ENCODE measurements around the gene HMCN2.
"Not testable (repeated sequence)": the region's sequence is repeated elsewhere in the genome, so short reads cannot be mapped to it uniquely, and the experiment has no call there.

HMCN2 gene

GRCh38 chr9:130244548-130245165 lies 20.9 kb upstream of the HMCN2 start:
- no peak overlapping the region for H3K4me3 ChIP-seq (ENCODE audit: low read depth, low read length)
- no peak for TF ChIP-seq CTCF (IDR thresholded peaks at IDR 0.05; ENCODE audit: borderline replicate concordance, insufficient read depth, low read depth, low read length)

- TF ChIP-seq CTCF (IDR thresholded peaks at IDR 0.05; ENCODE audit: borderline replicate concordance, insufficient read depth, low read depth, low read length): no peak
- no peak overlapping the region for H3K4me3 ChIP-seq (ENCODE audit: low read depth, low read length)
These were observed 20.1 kb upstream of the HMCN2 start for GRCh38 chr9:130245474-130245873.

DNA sequence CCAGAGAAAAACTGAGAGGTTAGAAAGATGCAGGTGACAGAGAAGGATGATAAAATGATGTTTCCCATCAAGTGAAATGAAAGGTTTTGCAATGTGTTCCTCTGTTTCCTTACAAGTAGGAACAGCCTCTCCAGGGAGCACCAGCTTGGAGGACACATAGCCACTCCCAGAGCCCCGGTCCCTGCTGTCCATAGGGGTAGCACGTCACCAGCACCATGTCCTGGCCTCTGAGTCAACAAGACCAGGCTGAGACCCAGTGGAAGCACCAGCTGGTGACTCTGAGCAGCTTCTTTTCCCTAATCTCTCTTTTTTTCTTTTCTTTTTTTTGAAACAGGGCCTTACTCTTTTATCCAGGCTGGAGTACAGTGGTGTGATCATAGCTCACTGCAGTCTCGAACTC lies 19.4 kb upstream of the HMCN2 start:
- TF ChIP-seq CTCF (IDR thresholded peaks at IDR 0.05; ENCODE audit: borderline replicate concordance, insufficient read depth, low read depth, low read length): no peak
- no peak overlapping the region for H3K4me3 ChIP-seq (ENCODE audit: low read depth, low read length)

DNA sequence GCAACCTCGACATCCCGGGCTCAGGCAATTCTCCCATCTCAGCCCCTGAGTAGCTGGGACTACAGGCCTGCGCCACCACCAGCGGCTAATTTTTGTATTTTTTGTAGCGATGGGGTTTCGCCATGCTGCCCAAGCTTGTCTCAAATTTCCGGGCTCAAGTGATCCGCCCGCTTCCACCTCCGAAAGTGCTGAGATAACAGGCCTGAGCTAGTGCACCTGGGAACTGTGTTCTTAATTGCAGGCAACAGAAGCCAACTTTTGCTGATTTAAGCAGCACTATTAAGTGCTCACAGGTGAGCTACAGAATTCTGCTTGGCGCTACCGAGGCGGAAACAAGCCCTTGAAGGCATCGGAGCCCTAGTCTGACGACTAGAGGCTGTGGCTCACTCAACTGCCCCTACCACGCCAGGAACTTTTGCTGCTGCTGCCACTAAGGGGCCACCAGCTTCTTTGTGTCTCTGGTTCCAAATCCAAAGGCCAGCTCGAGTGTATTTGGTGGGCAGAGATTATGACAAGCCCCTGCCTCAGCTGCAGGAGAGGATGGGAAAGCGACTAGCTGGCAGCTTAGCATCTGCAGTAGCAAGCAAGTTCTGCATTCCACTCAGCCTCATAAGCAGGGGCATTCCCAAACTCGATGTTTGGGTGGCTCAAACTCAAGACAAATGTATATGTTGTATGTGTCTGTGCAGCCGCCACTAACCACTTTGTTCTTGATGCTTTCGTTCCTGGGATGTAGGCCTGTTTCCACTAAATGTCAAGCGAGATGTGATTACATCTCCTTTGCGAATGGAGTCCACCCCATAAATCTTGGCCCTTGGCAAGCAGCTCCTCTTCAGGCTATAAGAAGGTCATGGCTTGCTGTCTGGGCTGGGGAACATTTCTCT lies 10.6 kb upstream of the HMCN2 start:
- no peak overlapping the region for H3K4me3 ChIP-seq (ENCODE audit: low read depth, low read length)
- TF ChIP-seq CTCF (IDR thresholded peaks at IDR 0.05; ENCODE audit: borderline replicate concordance, insufficient read depth, low read depth, low read length): no peak

DNA sequence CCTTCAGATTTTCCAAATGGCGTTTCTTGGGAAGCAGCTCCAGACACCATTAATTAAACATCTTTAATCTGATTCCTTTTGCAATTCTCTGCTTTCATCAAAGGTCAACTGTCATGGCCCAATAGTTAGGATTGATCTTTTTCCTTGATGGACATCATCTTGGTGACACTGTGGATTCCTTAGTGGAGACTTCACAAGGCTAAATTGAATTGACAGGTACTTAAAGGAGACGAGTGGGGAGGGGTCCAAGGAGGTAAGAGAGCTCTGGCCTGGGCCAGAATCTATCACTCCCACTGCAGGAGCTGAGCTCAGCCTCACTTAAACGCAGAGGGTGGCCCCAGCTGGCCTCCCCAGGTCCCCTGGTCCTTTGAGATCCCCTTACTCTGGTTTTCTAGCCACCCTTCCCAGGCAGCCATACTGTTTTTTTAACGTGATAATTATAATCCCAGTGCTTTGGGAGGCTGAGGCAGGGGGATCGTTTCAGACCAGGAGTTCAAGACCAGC lies 9.9 kb upstream of the HMCN2 start:
- no peak overlapping the region for H3K4me3 ChIP-seq (ENCODE audit: low read depth, low read length)
- no peak for TF ChIP-seq CTCF (IDR thresholded peaks at IDR 0.05; ENCODE audit: borderline replicate concordance, insufficient read depth, low read depth, low read length)

GRCh38 chr9:130256644-130257043 lies 8.9 kb upstream of the HMCN2 start:
- H3K4me3 ChIP-seq (ENCODE audit: low read depth, low read length): no peak overlapping the region
- TF ChIP-seq CTCF (IDR thresholded peaks at IDR 0.05; ENCODE audit: borderline replicate concordance, insufficient read depth, low read depth, low read length): no peak

- not testable (repeated sequence) for H3K4me3 ChIP-seq (ENCODE audit: low read depth, low read length)
These were observed 7.4 kb upstream of the HMCN2 start for GRCh38 chr9:130258137-130258536.

All from GM12875 (cell line).